ENCODE data around the gene GALNT14.

GALNT14 gene

GRCh38 chr2:31049264-31049663 lies 89.0 kb downstream of the GALNT14 start:
- Mint-ChIP-seq H3K4me1 (peaks cover 0 to 10% of the 10 kb centered on the region in 2 donors), H3K27me3 (no peaks in the 10 kb centered on the region), H3K36me3 (no peaks in the 10 kb centered on the region), H3K4me3 (no peak overlapping the region), H3K27ac (no peak overlapping the region), H3K9me3 (no peaks in the 10 kb centered on the region)
- ATAC-seq (replicated peaks): no peak
- DNase-seq: no peak

DNA sequence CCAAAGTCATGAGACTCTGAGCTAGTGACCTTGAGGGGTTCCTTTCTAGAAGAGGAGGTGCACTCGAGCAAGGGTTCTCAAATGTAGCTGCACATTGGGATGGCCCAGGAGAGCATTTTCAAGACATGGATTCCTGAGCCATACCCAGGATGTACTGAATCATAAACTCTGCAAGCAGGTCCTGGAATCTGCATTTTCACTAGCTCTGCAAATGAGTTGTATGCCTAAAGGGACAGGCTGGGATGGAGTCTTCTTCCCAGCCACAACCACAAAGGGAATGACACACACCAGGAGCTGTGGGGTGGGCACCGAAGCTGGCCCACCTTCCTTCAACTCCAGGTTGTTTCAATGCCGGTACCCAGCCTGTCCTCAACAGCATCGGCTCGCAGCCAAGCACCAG lies 90.6 kb downstream of the GALNT14 start:
- H3K27ac Mint-ChIP-seq: no peak overlapping the region
- H3K27me3 Mint-ChIP-seq: no peaks in the 10 kb centered on the region
- ATAC-seq (replicated peaks): no peak
- H3K4me1 Mint-ChIP-seq: peaks cover 0 to 10% of the 10 kb centered on the region in 2 donors
- H3K4me3 Mint-ChIP-seq: no peak overlapping the region
- no peaks in the 10 kb centered on the region for H3K36me3 Mint-ChIP-seq
- DNase-seq: no peak
- H3K9me3 Mint-ChIP-seq: no peaks in the 10 kb centered on the region

DNA sequence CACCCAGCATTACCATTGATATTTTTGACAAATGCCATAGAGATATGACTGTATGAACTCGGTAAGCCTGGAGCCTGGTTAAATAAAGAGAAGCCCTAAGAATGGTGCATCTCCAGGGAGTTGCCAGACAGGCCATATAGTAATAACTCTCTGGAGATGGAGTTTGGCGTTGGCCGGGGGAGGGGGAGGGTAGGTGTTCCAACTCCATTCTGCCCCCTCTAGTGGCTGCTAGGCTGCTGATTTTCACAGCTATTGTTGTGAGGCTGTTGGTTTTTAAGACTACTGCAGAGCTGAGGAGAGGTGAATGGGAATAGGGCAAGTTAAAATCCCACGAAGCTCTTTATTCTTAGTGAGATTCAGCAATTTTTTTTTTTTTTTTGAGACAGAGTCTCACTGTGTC lies 99.9 kb downstream of the GALNT14 start:
- Mint-ChIP-seq H3K36me3 (peaks cover 2 to 5% of the 10 kb centered on the region in 2 donors), H3K27me3 (no peaks in the 10 kb centered on the region), H3K4me1 (no peaks in the 10 kb centered on the region), H3K9me3 (peaks cover 22 to 24% of the 10 kb centered on the region in 2 donors), H3K4me3 (no peak overlapping the region), H3K27ac (no peak overlapping the region)
- DNase-seq (no peak), ATAC-seq (replicated peaks) (no peak)

- no peak for ATAC-seq (replicated peaks)
- Mint-ChIP-seq H3K27ac (no peak overlapping the region), H3K4me3 (no peak overlapping the region), H3K9me3 (peaks cover 22 to 24% of the 10 kb centered on the region in 2 donors), H3K27me3 (no peaks in the 10 kb centered on the region), H3K36me3 (peaks cover 2 to 5% of the 10 kb centered on the region in 2 donors), H3K4me1 (no peaks in the 10 kb centered on the region)
- DNase-seq: no peak
Measured at GRCh38 chr2:31037058-31037457, 101.2 kb downstream of the GALNT14 start.

DNA sequence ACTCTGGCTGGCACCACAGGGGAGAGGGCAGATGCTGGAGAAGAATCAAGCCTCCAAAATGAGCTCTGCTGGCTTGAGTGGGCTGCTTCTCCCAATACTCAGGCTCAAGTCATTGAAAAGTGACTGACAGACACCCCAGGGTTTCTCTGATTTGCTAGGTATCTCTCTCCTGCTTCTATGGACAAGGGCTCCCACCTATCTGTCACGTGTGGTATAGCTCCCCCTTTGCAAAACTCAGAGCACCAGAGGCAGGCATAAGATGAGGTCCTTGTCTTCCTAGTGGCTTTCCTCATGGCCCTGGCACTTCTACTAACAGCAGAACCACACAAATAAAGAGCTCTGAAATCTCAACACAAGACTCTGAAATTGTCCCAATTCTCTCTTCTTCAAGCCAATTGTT lies 105.2 kb downstream of the GALNT14 start:
- Mint-ChIP-seq H3K4me1 (peaks cover 0 to 3% of the 10 kb centered on the region in 2 donors), H3K4me3 (no peak overlapping the region), H3K27ac (peak overlapping the region; percentile 44), H3K9me3 (peaks cover 22 to 24% of the 10 kb centered on the region in 2 donors), H3K27me3 (no peaks in the 10 kb centered on the region), H3K36me3 (peaks cover 2 to 5% of the 10 kb centered on the region in 2 donors)
- ATAC-seq (replicated peaks) (no peak), DNase-seq (no peak)

DNA sequence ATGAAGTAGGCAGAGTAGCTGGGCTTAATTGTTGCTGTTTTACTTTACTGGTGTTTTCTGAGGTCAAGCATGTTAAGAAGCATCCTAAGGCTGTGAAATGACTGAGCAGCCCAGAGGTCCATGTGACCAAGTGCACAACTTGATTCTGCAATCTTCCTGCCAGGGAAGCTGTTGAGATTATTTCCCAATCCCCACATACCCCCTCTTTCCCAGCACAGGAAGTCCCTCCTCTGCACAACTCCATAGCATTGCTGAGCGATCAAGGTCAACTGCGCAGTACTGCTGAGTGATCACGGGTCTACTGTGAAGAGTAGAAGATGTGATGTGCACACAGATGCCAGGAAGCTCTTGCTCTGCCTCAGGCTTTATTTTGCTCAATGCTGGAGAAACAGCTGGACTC lies 105.8 kb downstream of the GALNT14 start:
- peaks cover 2 to 5% of the 10 kb centered on the region in 2 donors for H3K36me3 Mint-ChIP-seq
- peaks cover 19 to 21% of the 10 kb centered on the region in 2 donors for H3K9me3 Mint-ChIP-seq
- no peaks in the 10 kb centered on the region for H3K27me3 Mint-ChIP-seq
- H3K27ac Mint-ChIP-seq: no peak overlapping the region
- no peak for ATAC-seq (replicated peaks)
- H3K4me3 Mint-ChIP-seq: no peak overlapping the region
- DNase-seq: no peak
- peaks cover 0 to 3% of the 10 kb centered on the region in 2 donors for H3K4me1 Mint-ChIP-seq

- peaks cover 0 to 2% of the 10 kb centered on the region in 2 donors for H3K36me3 Mint-ChIP-seq
- ATAC-seq (replicated peaks): peak in 1 of 2 donors; percentile 94
- peaks cover 9% of the 10 kb centered on the region in 2 donors for H3K9me3 Mint-ChIP-seq
Measured at GRCh38 chr2:31031132-31031706, 107.0 kb downstream of the GALNT14 start.

GRCh38 chr2:31028417-31028816 lies 109.8 kb downstream of the GALNT14 start:
- no peak overlapping the region for H3K4me3 Mint-ChIP-seq
- no peaks in the 10 kb centered on the region for H3K27me3 Mint-ChIP-seq
- H3K27ac Mint-ChIP-seq: no peak overlapping the region
- H3K9me3 Mint-ChIP-seq: peaks cover 0 to under 1% of the 10 kb centered on the region in 2 donors
- no peaks in the 10 kb centered on the region for H3K36me3 Mint-ChIP-seq
- DNase-seq (no peak), ATAC-seq (replicated peaks) (no peak)
- H3K4me1 Mint-ChIP-seq: peaks cover 0 to 3% of the 10 kb centered on the region in 2 donors

More at GRCh38 chr2:31031132-31031706, 107.0 kb downstream of the GALNT14 start:
- no peaks in the 10 kb centered on the region for H3K27me3 Mint-ChIP-seq
- H3K4me3 Mint-ChIP-seq: no peak overlapping the region
- DNase-seq: no peak
- H3K4me1 Mint-ChIP-seq: peaks cover 0 to 3% of the 10 kb centered on the region in 2 donors
- H3K27ac Mint-ChIP-seq: no peak overlapping the region

DNA sequence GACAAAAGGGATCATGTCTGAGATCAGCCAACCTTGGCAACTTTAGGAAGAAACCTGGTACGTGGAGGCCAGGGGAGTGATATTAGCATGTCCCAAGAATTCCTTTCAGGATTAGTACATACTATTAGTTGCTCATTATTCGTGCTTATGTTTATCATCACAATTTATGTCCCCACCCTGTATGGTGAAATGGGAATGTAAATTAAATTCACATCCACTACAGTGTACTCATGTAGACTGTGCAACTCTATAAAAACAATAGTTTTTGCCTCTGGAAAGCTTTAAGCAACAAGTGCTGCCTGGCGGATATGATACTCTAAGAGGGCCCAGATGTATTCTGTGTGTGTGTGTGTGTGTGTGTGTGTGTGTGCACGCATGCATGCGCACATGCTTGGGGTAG lies 110.7 kb downstream of the GALNT14 start:
- Mint-ChIP-seq H3K4me3 (no peak overlapping the region), H3K27me3 (no peaks in the 10 kb centered on the region), H3K27ac (no peak overlapping the region), H3K4me1 (peaks cover 0 to 3% of the 10 kb centered on the region in 2 donors), H3K36me3 (no peaks in the 10 kb centered on the region), H3K9me3 (no peaks in the 10 kb centered on the region)
- DNase-seq (no peak), ATAC-seq (replicated peaks) (no peak)

DNA sequence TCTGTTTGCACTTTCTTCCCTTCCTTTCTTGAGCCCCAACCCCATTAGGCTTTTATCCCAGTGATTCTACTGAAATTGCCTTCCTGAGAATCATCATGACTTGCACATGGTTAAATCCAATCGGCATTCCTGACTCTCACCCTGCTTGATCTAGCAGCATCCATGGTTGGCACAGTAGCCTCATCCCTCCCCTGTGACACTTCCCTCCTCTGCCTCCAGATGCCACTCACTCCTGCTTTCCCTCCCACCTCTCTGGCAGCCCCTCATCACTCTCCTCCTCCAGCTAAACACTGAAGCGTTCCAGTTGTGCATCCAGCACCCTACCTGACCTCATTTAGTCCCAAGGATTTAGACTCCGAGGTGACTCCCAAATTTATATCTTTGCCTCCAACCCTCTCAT lies 114.7 kb downstream of the GALNT14 start:
- H3K27ac Mint-ChIP-seq: no peak overlapping the region
- no peaks in the 10 kb centered on the region for H3K36me3 Mint-ChIP-seq

DNA sequence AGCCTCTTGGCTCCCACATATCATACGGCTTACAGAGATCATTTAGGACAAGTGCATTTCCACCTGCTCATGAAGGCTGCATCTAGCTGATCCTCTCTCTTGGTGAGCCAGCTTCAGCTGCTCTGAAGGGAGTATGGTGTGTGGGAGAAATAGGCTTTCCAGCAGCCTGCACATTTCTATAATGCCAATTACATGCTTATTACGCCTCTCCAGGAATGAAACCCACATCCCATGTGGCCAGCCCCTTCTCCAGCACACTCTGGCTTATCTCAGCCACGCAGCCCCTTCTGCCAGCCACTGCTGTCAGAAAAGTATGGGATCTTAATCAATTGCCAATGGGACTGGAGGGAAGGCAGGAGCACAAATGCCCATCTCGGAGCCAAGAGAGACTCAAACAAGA lies 117.5 kb downstream of the GALNT14 start:
- Mint-ChIP-seq H3K4me3 (no peak overlapping the region), H3K27me3 (no peaks in the 10 kb centered on the region), H3K9me3 (peaks cover 0 to 1% of the 10 kb centered on the region in 2 donors), H3K4me1 (peaks cover 0 to 3% of the 10 kb centered on the region in 2 donors), H3K27ac (no peak overlapping the region), H3K36me3 (no peaks in the 10 kb centered on the region)
- no peak for ATAC-seq (replicated peaks)
- DNase-seq: no peak

More for the DNA sequence above, 114.7 kb downstream of the GALNT14 start:
- ATAC-seq (replicated peaks) (no peak), DNase-seq (no peak)
- no peaks in the 10 kb centered on the region for H3K9me3 Mint-ChIP-seq
- H3K4me1 Mint-ChIP-seq: no peaks in the 10 kb centered on the region
- no peaks in the 10 kb centered on the region for H3K27me3 Mint-ChIP-seq
- H3K4me3 Mint-ChIP-seq: no peak overlapping the region

GRCh38 chr2:31018280-31018679 lies 120.0 kb downstream of the GALNT14 start:
- ATAC-seq (replicated peaks): peak; percentile 42 to 68
- H3K27ac Mint-ChIP-seq: peak overlapping the region; percentile 48
- no peak for DNase-seq
- H3K4me1 Mint-ChIP-seq: peaks cover 0 to 3% of the 10 kb centered on the region in 2 donors
- no peaks in the 10 kb centered on the region for H3K27me3 Mint-ChIP-seq
- peaks cover 0 to 1% of the 10 kb centered on the region in 2 donors for H3K9me3 Mint-ChIP-seq
- no peak overlapping the region for H3K4me3 Mint-ChIP-seq
- H3K36me3 Mint-ChIP-seq: no peaks in the 10 kb centered on the region

DNA sequence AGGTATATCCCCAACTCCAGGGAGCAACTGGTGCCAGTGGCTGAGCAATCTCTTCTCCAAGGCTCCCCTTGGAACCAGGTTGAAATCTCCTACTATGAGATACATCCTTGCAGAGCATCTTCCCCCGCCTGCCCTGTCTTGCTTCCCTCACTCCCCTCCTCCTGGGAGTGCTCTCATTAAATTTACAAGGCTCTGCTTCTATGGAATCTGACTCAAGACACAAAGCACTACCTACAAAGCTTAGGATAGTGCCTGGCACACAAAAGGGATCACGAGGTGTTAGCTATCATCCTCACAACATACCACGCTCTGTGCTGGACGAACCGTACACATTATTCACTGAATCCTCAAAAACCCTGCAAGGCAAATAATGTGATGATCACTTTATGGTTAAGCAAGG lies 121.6 kb downstream of the GALNT14 start:
- Mint-ChIP-seq H3K4me1 (peaks cover 5 to 8% of the 10 kb centered on the region in 2 donors), H3K27me3 (no peaks in the 10 kb centered on the region), H3K27ac (no peak overlapping the region), H3K9me3 (peaks cover 0 to 1% of the 10 kb centered on the region in 2 donors), H3K4me3 (no peak overlapping the region), H3K36me3 (no peaks in the 10 kb centered on the region)
- DNase-seq (no peak), ATAC-seq (replicated peaks) (no peak)

DNA sequence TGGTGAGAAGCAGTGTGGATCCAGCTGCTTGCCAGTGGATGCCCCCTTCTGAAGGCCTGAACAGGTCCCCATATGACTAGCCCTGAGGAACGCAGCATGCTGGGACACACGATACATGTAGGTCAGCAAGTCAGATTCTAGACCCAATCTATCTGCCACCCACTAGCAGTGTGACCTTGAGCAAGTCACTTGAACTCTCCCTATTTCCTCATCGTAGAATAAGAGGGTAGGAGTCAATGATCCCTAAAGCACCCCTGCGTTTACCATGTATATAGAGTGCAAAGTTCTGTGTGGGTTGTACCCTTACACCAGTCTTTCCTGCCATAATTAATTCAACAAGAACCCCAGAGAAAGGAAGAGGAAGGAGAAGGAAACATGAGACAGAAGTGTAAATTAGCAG lies 123.7 kb downstream of the GALNT14 start:
- DNase-seq (no peak), ATAC-seq (replicated peaks) (no peak)
- Mint-ChIP-seq H3K4me1 (peaks cover 5 to 8% of the 10 kb centered on the region in 2 donors), H3K27me3 (no peaks in the 10 kb centered on the region), H3K4me3 (no peak overlapping the region), H3K36me3 (peaks cover 0 to 2% of the 10 kb centered on the region in 2 donors), H3K27ac (no peak overlapping the region), H3K9me3 (peaks cover 0 to 1% of the 10 kb centered on the region in 2 donors)

DNA sequence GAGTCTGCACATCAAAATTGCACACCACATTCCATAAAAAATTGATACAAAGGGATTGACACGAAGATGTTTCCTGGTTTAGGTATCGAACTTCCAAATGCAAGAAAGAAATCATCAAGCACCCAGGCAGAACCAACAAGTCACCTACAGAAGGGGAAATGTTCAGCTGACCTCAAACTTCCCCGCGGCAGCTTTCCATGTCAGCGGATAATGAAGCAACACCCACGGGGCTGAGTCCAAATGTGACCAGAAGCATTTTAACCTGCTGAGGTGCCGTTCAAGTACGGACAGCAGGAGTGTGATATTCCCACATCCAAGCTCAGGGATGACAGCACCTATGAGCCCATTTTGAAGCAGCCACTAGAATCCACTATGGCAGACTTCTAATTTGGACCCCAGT lies 124.9 kb downstream of the GALNT14 start:
- peaks cover 5 to 6% of the 10 kb centered on the region in 2 donors for H3K4me1 Mint-ChIP-seq
- H3K4me3 Mint-ChIP-seq: no peak overlapping the region
- peaks cover 0 to 2% of the 10 kb centered on the region in 2 donors for H3K36me3 Mint-ChIP-seq
- peaks cover 0 to 1% of the 10 kb centered on the region in 2 donors for H3K9me3 Mint-ChIP-seq
- DNase-seq (no peak), ATAC-seq (replicated peaks) (no peak)
- H3K27me3 Mint-ChIP-seq: no peaks in the 10 kb centered on the region
- no peak overlapping the region for H3K27ac Mint-ChIP-seq

All from stimulated activated naive B cell treated with anti-CD40 and anti-IgM and Interleukin-4, amounts not matched to agents 10 μg/mL and 1 μg/mL and 100 μg/mL, for 72 hours (primary cell).